GM12892 (cell line): ENCODE results near the gene NRP1.

Experiments
- POLR2A ChIP-seq: IDR thresholded peaks from 2 replicates; pipeline ENCODE4 v1.6.1; 2011; ENCODE audit warnings: low read depth, low read length, control low read depth
- POLR2AphosphoS5 ChIP-seq: IDR thresholded peaks from 2 replicates; pipeline ENCODE4 v1.6.1; 2011; ENCODE audit warnings: low read depth, low read length, control low read depth
- TAF1 ChIP-seq: IDR thresholded peaks from 2 replicates; pipeline ENCODE4 v1.6.1; 2011; ENCODE audit warnings: low read depth, mild to moderate bottlenecking, control low read depth, low read length, borderline replicate concordance

GRCh38 chr10:33216661-33217427 lies 117.6 kb downstream of the NRP1 start:
- TF ChIP-seq POLR2A: no peak
- no peak for TF ChIP-seq TAF1
- no peak for TF ChIP-seq POLR2AphosphoS5
